Measurements from ENCODE around the gene UBAC2.

GRCh38 chr13:99386495-99386894 lies 185.8 kb downstream of the UBAC2 start:
- TF ChIP-seq CTCF (conservative IDR thresholded peaks at IDR 0.05 in 1 of 2, IDR thresholded peaks at IDR 0.05 in 1 of 2; ENCODE audit: low read depth in 1 of 2, low read length in 2 of 2) (no peak), EZH2 (IDR thresholded peaks at IDR 0.05; ENCODE audit: low read length, missing control alignments) (no peak)

All from fibroblast of lung (primary cell).